Measurements from ENCODE around the gene SACM1L.
A peak's percentile ranks its signal among the peaks of the same experiment; 100 is the strongest.
"Not testable (repeated sequence)": the region's sequence is repeated elsewhere in the genome, so short reads cannot be mapped to it uniquely, and the experiment has no call there.

SACM1L gene

DNA sequence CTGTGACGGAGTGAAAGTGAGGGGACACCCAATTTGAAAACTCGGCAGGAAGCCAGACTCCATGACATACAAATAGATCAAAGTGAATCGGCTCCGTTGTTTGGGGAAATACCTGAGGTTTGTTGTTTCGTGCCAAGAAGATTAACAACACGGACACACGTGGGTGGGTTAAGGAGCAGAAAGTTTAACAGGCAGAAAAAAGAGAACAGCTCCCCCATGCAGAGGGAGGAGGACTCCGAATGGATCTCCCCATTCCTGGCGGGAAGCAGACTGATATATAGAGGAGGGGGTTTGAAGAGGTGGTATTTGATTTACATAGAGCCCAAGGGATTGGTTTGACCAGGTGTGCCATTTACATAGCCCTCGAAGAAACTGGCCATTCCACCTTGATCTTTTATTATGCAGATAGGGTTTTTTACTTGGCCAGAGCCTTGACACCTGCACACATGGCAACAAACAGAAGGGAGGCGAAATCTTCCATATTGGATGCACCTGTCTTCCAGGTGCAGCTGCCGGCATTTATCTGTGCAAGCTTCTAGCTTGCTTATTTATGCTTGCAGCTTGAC, 4.8 kb upstream of the SACM1L start:
- Histone ChIP-seq H3K27me3 (ENCODE audit: low read depth, low read length) (no peaks in the 10 kb centered on the region), H3K27ac (ENCODE audit: low read length) (no peak overlapping the region), H3K36me3 (ENCODE audit: control insufficient read depth in 1 of 2, insufficient read depth in 2 of 2, low read length in 2 of 2) (peaks cover 0 to 3% of the 10 kb centered on the region in 2 donors), H3K4me1 (ENCODE audit: control insufficient read depth in 1 of 2, insufficient read depth in 2 of 2, low read length in 2 of 2) (peaks cover 0 to 5% of the 10 kb centered on the region in 2 donors), H3K9me3 (ENCODE audit: control insufficient read depth in 1 of 2, low read length in 2 of 2) (peaks cover 0 to 5% of the 10 kb centered on the region in 2 donors), H3K4me3 (ENCODE audit: low read depth in 1 of 2, low read length in 2 of 2) (no peak overlapping the region)

DNA sequence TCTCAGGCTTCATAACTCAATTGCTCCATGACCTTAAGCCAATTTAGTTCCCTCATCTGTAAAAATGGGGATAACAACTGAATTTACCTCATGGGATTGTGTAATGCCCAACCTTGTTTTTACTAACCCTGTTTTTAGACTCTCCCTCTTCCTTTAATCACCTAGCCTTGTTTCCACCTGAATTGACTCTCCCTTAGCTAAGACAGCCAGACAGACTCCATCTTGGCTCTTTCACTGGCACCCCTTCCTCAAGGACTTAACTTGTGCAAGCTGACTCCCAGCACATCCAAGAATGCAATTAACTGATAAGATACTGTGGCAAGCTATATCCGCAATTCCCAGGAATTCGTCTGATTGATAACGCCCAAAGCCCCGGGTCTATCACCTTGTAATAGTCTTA, 3.5 kb upstream of the SACM1L start:
- H3K27me3 ChIP-seq (ENCODE audit: low read depth, low read length); H3K9me3 ChIP-seq (ENCODE audit: control insufficient read depth in 1 of 2, low read length in 2 of 2); H3K4me3 ChIP-seq (ENCODE audit: low read depth in 1 of 2, low read length in 2 of 2); H3K36me3 ChIP-seq (ENCODE audit: control insufficient read depth in 1 of 2, insufficient read depth in 2 of 2, low read length in 2 of 2); H3K27ac ChIP-seq (ENCODE audit: low read length): not testable (repeated sequence)
- peaks cover 0 to 14% of the 10 kb centered on the region in 2 donors for H3K4me1 ChIP-seq (ENCODE audit: control insufficient read depth in 1 of 2, insufficient read depth in 2 of 2, low read length in 2 of 2)

DNA sequence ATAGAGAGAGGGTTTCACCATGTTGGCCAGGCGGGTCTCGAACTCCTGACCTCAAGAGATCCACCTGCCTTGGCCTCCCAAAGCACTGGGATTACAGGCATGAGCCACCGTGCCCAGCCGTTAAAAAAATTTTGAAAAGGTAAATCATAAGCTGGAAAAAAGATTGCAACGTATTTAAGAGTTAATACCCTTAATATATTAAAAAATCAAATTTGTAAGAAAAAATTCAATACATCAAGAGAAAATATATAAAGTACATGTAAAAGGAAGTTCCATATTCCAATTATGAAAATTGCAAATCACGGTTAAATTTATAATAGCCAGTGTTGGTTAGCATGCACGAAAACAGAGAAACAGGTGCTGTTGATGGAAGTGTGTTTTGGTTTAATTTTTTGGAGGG, 2.3 kb upstream of the SACM1L start:
- H3K4me3 ChIP-seq (ENCODE audit: low read depth in 1 of 2, low read length in 2 of 2) = no peak overlapping the region
- H3K9me3 ChIP-seq (ENCODE audit: control insufficient read depth in 1 of 2, low read length in 2 of 2) = peaks cover 0 to 5% of the 10 kb centered on the region in 2 donors
- H3K27ac ChIP-seq (ENCODE audit: low read length) = no peak overlapping the region
- peaks cover 0 to 25% of the 10 kb centered on the region in 2 donors for H3K4me1 ChIP-seq (ENCODE audit: control insufficient read depth in 1 of 2, insufficient read depth in 2 of 2, low read length in 2 of 2)
- peaks cover 0 to 3% of the 10 kb centered on the region in 2 donors for H3K36me3 ChIP-seq (ENCODE audit: control insufficient read depth in 1 of 2, insufficient read depth in 2 of 2, low read length in 2 of 2)
- H3K27me3 ChIP-seq (ENCODE audit: low read depth, low read length) = no peaks in the 10 kb centered on the region

DNA sequence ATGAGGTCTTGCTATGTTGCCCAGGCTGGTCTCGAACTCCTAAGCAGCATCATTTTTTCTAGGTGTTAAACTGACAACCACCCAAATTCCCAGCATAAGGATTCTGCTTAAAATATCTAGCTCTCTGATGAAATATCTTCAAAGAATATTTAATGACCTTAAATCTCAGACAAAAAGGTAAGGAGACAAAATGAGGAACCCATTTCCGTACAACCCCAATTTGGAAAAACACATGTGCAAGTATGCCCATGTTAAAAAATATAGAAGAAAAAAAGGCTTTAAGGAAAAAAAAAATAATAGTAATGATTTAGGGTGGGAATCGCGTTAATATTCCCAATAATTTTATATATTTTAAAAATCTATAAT, 1.4 kb upstream of the SACM1L start:
- Histone ChIP-seq H3K4me3 (ENCODE audit: low read depth in 1 of 2, low read length in 2 of 2) (no peak overlapping the region), H3K9me3 (ENCODE audit: control insufficient read depth in 1 of 2, low read length in 2 of 2) (peaks cover 0 to 2% of the 10 kb centered on the region in 2 donors), H3K36me3 (ENCODE audit: control insufficient read depth in 1 of 2, insufficient read depth in 2 of 2, low read length in 2 of 2) (peaks cover 4% of the 10 kb centered on the region in 2 donors), H3K4me1 (ENCODE audit: control insufficient read depth in 1 of 2, insufficient read depth in 2 of 2, low read length in 2 of 2) (peaks cover 0 to 34% of the 10 kb centered on the region in 2 donors), H3K27me3 (ENCODE audit: low read depth, low read length) (no peaks in the 10 kb centered on the region), H3K27ac (ENCODE audit: low read length) (no peak overlapping the region)

DNA sequence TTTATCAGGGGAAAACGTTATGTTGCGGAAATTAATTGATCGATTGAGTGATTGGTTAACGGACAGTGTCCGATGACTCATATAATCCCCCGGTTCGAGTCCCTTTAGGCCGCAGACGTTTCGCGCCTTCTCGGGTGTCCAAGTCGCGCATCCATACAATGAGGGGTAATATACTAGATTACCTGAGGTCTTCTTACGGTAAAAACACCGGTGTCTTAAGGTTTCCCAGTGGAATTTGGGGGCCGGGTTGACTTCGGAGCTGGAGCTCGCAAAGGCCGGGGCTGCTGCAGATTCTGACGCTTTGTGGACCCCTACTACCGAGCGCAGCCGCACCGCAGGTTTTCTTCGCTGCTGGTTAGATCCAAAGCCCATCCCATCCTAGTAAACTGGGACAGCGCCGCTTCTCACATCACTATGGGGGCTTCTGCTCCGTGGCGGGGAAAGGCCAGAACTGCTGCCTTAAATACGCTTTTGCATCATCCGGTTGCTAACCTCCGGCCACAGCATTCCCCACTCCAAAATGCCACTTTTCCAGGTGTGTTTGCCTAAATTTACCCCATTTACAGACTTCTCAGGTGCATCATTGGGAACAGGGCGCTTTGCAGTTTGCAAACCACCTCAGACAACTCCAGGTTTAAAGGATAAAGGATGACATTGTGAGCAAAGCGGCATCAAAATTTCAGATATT, 858 bp upstream of the SACM1L start:
- peaks cover 4% of the 10 kb centered on the region in 2 donors for H3K36me3 ChIP-seq (ENCODE audit: control insufficient read depth in 1 of 2, insufficient read depth in 2 of 2, low read length in 2 of 2)
- H3K27ac ChIP-seq (ENCODE audit: low read length) = peak overlapping the region; percentile 62
- H3K27me3 ChIP-seq (ENCODE audit: low read depth, low read length) = no peaks in the 10 kb centered on the region
- H3K4me1 ChIP-seq (ENCODE audit: control insufficient read depth in 1 of 2, insufficient read depth in 2 of 2, low read length in 2 of 2) = peaks cover 0 to 34% of the 10 kb centered on the region in 2 donors
- peak overlapping the region; percentile 90 to 92 for H3K4me3 ChIP-seq (ENCODE audit: low read depth in 1 of 2, low read length in 2 of 2)
- H3K9me3 ChIP-seq (ENCODE audit: control insufficient read depth in 1 of 2, low read length in 2 of 2) = no peaks in the 10 kb centered on the region

DNA sequence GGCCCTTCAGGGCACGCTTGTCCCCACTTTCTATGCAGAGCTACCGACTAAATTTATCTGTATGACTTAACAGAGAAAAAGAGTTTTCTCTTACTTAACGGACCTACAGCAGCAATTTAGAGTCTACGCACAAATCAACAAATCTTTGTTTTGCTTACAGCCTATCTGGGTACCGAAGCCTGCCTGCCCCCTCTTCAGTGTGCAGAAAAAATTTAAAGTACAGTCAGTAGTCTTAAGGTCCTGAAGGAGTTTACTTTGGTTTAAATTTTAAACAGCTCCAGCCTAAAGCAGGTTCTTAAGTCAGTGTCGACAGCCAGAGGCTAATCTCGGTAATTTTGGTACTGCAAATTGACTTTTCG, 570 bp downstream of the SACM1L start:
- peaks cover 2 to 35% of the 10 kb centered on the region in 2 donors for H3K4me1 ChIP-seq (ENCODE audit: control insufficient read depth in 1 of 2, insufficient read depth in 2 of 2, low read length in 2 of 2)
- peak overlapping the region; percentile 90 for H3K4me3 ChIP-seq (ENCODE audit: low read depth in 1 of 2, low read length in 2 of 2)

DNA sequence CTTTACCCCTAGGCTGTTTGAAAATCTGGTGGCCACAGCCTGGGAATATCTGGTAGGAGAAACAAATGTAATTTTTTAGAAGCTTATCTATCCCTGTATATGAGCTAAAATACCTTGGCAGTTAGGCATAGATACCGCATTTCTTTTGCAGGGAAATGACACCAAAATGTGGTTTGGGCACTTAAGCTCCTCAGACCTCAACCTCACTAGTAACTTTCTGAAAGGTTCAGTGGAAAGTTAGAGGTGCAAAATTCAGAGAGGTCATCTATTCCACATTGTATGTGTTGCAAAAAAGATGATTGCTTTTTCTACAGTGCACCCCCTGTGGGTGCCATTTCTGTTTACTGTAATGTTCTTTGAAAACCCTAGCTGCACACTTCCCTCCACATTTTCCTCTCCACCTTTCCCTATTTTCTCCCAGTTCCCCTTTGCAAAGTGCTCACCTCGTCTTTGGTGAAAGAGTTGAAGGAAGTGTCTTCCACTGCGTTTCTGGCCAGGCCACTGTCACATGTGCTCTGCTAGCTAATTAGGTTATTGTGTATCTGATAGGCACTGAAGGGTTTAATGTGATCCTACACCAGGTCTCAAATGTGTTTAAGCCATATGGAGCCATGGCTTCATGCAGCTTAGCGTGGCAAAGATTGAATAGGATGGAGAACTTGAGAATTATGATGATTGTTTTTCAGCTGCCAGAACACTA, 1.3 kb downstream of the SACM1L start:
- Histone ChIP-seq H3K27me3 (ENCODE audit: low read depth, low read length) (no peaks in the 10 kb centered on the region), H3K4me3 (ENCODE audit: low read depth in 1 of 2, low read length in 2 of 2) (peak overlapping the region; percentile 90), H3K36me3 (ENCODE audit: control insufficient read depth in 1 of 2, insufficient read depth in 2 of 2, low read length in 2 of 2) (peaks cover 4% of the 10 kb centered on the region in 2 donors), H3K4me1 (ENCODE audit: control insufficient read depth in 1 of 2, insufficient read depth in 2 of 2, low read length in 2 of 2) (peaks cover 5 to 37% of the 10 kb centered on the region in 2 donors), H3K9me3 (ENCODE audit: control insufficient read depth in 1 of 2, low read length in 2 of 2) (no peaks in the 10 kb centered on the region), H3K27ac (ENCODE audit: low read length) (peak overlapping the region; percentile 87)

More for the DNA sequence above, 570 bp downstream of the SACM1L start:
- Histone ChIP-seq H3K36me3 (ENCODE audit: control insufficient read depth in 1 of 2, insufficient read depth in 2 of 2, low read length in 2 of 2) (peaks cover 4% of the 10 kb centered on the region in 2 donors), H3K9me3 (ENCODE audit: control insufficient read depth in 1 of 2, low read length in 2 of 2) (no peaks in the 10 kb centered on the region), H3K27ac (ENCODE audit: low read length) (peak overlapping the region; percentile 87), H3K27me3 (ENCODE audit: low read depth, low read length) (no peaks in the 10 kb centered on the region)

DNA sequence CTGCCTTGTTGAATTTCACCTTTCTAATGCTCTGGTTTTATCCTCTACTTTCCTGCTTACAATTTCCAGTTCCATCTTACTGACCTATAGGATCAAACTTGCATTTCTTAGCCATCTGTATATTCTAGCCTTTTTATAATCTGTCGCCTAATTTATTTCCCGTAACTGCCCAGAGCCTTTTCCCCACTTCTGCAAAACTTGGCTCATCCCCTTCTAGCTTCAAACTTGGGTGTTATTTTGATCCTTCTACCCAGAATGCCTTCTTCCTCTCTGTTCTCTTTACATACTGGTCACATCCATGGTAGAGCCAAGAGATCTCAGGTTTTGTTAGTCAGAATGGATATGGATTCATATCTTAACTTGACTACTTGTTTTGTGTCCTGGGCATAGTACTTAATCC, 2.6 kb downstream of the SACM1L start:
- Histone ChIP-seq H3K4me3 (ENCODE audit: low read depth in 1 of 2, low read length in 2 of 2) (no peak overlapping the region), H3K9me3 (ENCODE audit: control insufficient read depth in 1 of 2, low read length in 2 of 2) (no peaks in the 10 kb centered on the region), H3K36me3 (ENCODE audit: control insufficient read depth in 1 of 2, insufficient read depth in 2 of 2, low read length in 2 of 2) (peaks cover 4% of the 10 kb centered on the region in 2 donors), H3K27me3 (ENCODE audit: low read depth, low read length) (no peaks in the 10 kb centered on the region), H3K27ac (ENCODE audit: low read length) (no peak overlapping the region), H3K4me1 (ENCODE audit: control insufficient read depth in 1 of 2, insufficient read depth in 2 of 2, low read length in 2 of 2) (peaks cover 5 to 37% of the 10 kb centered on the region in 2 donors)

DNA sequence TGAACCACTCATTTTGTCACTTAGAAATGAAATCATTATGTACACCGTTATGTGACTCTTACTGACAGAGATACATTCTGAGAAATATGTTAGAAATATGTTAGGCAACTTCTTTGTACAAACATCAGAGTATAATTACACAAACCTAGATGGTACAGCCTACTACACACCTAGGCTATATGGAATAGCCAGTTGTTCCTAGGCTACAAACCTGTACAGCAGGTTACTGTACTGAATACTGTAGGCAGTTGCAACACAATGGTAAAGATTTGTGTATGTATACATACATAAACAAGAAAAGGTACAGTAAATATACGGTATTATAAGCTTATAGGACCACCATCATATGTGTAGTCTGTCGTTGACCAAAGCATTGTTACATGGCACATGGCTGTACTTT, 3.7 kb downstream of the SACM1L start:
- H3K27ac ChIP-seq (ENCODE audit: low read length) = no peak overlapping the region
- peaks cover 5 to 37% of the 10 kb centered on the region in 2 donors for H3K4me1 ChIP-seq (ENCODE audit: control insufficient read depth in 1 of 2, insufficient read depth in 2 of 2, low read length in 2 of 2)
- peaks cover 4% of the 10 kb centered on the region in 2 donors for H3K36me3 ChIP-seq (ENCODE audit: control insufficient read depth in 1 of 2, insufficient read depth in 2 of 2, low read length in 2 of 2)
- H3K27me3 ChIP-seq (ENCODE audit: low read depth, low read length) = no peaks in the 10 kb centered on the region
- H3K4me3 ChIP-seq (ENCODE audit: low read depth in 1 of 2, low read length in 2 of 2) = no peak overlapping the region
- H3K9me3 ChIP-seq (ENCODE audit: control insufficient read depth in 1 of 2, low read length in 2 of 2) = no peaks in the 10 kb centered on the region

DNA sequence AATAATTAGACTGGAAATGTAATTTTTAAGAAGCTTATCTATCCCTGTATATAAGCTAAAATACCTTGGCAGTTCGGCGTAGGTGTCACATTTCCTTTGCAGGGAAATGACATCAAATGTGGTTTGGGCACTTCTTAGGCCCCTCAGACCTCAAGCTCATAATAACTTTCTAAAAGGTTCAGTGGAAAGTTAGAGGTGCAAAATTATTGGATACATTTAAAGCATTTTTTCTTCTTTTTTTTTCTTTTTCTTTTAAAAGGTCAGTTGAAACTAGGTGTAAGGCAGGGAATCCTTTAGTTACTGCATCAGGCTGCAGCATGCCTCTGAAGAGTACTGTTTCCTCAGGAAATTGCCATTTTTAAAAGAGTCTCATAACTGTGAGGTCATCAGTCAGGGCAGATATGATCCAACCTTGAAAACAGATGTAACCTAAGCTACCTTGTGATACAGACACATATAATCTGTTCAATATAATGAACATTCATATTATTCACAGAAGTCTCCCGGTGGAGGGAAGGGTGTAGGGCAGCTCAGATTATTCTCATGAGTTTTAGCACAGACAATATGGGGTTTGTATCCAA, 4.8 kb downstream of the SACM1L start:
- no peak overlapping the region for H3K27ac ChIP-seq (ENCODE audit: low read length)
- H3K4me1 ChIP-seq (ENCODE audit: control insufficient read depth in 1 of 2, insufficient read depth in 2 of 2, low read length in 2 of 2) = peaks cover 5 to 32% of the 10 kb centered on the region in 2 donors
- H3K9me3 ChIP-seq (ENCODE audit: control insufficient read depth in 1 of 2, low read length in 2 of 2) = no peaks in the 10 kb centered on the region
- no peak overlapping the region for H3K4me3 ChIP-seq (ENCODE audit: low read depth in 1 of 2, low read length in 2 of 2)
- no peaks in the 10 kb centered on the region for H3K27me3 ChIP-seq (ENCODE audit: low read depth, low read length)
- H3K36me3 ChIP-seq (ENCODE audit: control insufficient read depth in 1 of 2, insufficient read depth in 2 of 2, low read length in 2 of 2) = peaks cover 4% of the 10 kb centered on the region in 2 donors

DNA sequence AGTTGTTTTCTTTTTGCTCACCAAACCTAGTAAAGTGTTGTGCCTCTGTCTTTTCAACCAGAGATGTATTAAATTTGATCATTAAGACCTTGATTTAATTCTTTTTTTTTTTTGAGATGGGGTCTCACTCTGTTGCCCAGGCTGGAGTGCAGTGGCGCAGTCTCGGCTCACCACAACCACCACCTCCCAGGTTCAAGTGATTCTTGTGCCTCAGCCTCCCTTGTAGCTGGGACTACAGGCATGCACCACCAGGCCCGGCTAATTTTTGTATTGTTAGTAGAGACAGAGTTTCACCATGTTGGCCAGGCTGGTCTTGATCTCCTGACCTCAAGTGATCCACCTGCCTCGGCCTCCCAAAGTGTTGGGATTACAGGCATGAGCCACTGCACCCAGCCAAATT, 6.0 kb downstream of the SACM1L start:
- H3K9me3 ChIP-seq (ENCODE audit: control insufficient read depth in 1 of 2, low read length in 2 of 2); H3K36me3 ChIP-seq (ENCODE audit: control insufficient read depth in 1 of 2, insufficient read depth in 2 of 2, low read length in 2 of 2); H3K27ac ChIP-seq (ENCODE audit: low read length); H3K27me3 ChIP-seq (ENCODE audit: low read depth, low read length); H3K4me3 ChIP-seq (ENCODE audit: low read depth in 1 of 2, low read length in 2 of 2): not testable (repeated sequence)
- H3K4me1 ChIP-seq (ENCODE audit: control insufficient read depth in 1 of 2, insufficient read depth in 2 of 2, low read length in 2 of 2) = peaks cover 5 to 29% of the 10 kb centered on the region in 2 donors
